Ramos (cell line): ENCODE results near the gene BCDIN3D.

Experiments used
- in situ Hi-C: fragments of 300-500 bp; cut with MboI; formaldehyde crosslinking; loops from one replicate; pipeline ENCODE4 v1.14.3; 2022; ENCODE audit warnings: low sequenced_read_pairs; ENCODE audit not compliant: unreplicated experiment

The BCDIN3D gene

GRCh38 chr12:49824416-49824815, 18.5 kb downstream of the BCDIN3D start:
- in situ Hi-C loops = no loop called here

- in situ Hi-C loops = no loop called here
Observed at GRCh38 chr12:49823951-49824350, 19.0 kb downstream of the BCDIN3D start.

GRCh38 chr12:49823350-49823749, 19.6 kb downstream of the BCDIN3D start:
- in situ Hi-C loops = no loop called here

- in situ Hi-C loops = no loop called here
Observed at GRCh38 chr12:49821373-49822287, 21.3 kb downstream of the BCDIN3D start.

GRCh38 chr12:49819786-49820185, 23.1 kb downstream of the BCDIN3D start:
- in situ Hi-C loops = no loop called here

GRCh38 chr12:49818241-49818895, 24.5 kb downstream of the BCDIN3D start:
- in situ Hi-C loops = no loop called here

GRCh38 chr12:49813131-49813530, 29.8 kb downstream of the BCDIN3D start:
- in situ Hi-C loops = no loop called here

GRCh38 chr12:49811961-49812401, 30.9 kb downstream of the BCDIN3D start:
- in situ Hi-C loops = no loop called here

- in situ Hi-C loops = no loop called here
Observed at GRCh38 chr12:49811136-49811535, 31.8 kb downstream of the BCDIN3D start.

- in situ Hi-C loops = no loop called here
Observed at GRCh38 chr12:49809906-49810389, 33.0 kb downstream of the BCDIN3D start.

GRCh38 chr12:49809381-49809905, 33.5 kb downstream of the BCDIN3D start:
- in situ Hi-C loops = no loop called here

GRCh38 chr12:49808686-49809380, 34.1 kb downstream of the BCDIN3D start:
- in situ Hi-C loops = no loop called here

- in situ Hi-C loops = no loop called here
Observed at GRCh38 chr12:49807991-49808580, 34.8 kb downstream of the BCDIN3D start.

GRCh38 chr12:49806877-49807276, 36.0 kb downstream of the BCDIN3D start:
- in situ Hi-C loops = no loop called here

- in situ Hi-C loops = no loop called here
Observed at GRCh38 chr12:49806321-49806813, 36.5 kb downstream of the BCDIN3D start.

GRCh38 chr12:49805409-49805808, 37.5 kb downstream of the BCDIN3D start:
- in situ Hi-C loops = no loop called here

GRCh38 chr12:49804821-49805220, 38.1 kb downstream of the BCDIN3D start:
- in situ Hi-C loops = no loop called here

GRCh38 chr12:49803693-49804450, 39.0 kb downstream of the BCDIN3D start:
- in situ Hi-C loops = no loop called here
